Stomach (tissue), 4 donors: ENCODE results near the gene ZNF428.

Source experiments
- CTCF ChIP-seq, 7 experiments: fragments of 450-650 bp in 4 of 7; fragments of 200-600 bp in 3 of 7; sonication (generic) in 3 of 7; IDR thresholded peaks; one replicate each; pipeline ENCODE4 v1.5.1; 2016 to 2019; ENCODE audit warnings: antibody characterized with exemption in 7 of 7, control low read depth in 2 of 7, mild to moderate bottlenecking in 1 of 7
- POLR2A ChIP-seq, 4 donors: fragments of 450-650 bp; IDR thresholded peaks; one replicate each; pipeline ENCODE4 v1.6.1; 2016; ENCODE audit warnings: antibody characterized with exemption in 4 of 4, control low read depth in 2 of 4, mild to moderate bottlenecking in 1 of 4, moderate library complexity in 1 of 4

- TF ChIP-seq POLR2A (IDR thresholded peaks at IDR 0.05) (no peak), CTCF (IDR thresholded peaks at IDR 0.05) (no peak)
Observed at GRCh38 chr19:43569657-43570056, 49.8 kb downstream of the ZNF428 start.
